K562 (cell line): ENCODE data around the gene TRAF3. TPM values are rescaled to one million over a fixed set of nuclear protein-coding genes. Genes with fewer than 3 reads are reported as not detected.
A peak's percentile ranks its signal among the peaks of the same experiment; 100 is the strongest.

Source experiments
- ATAC-seq: fragments of 200-7000 bp; cut with Tn5 transposase; 3 replicates; pipeline ENCODE4 v1.9.1; 2020; ENCODE audit warnings: moderate library complexity
- BruUV-seq: library from RNA; stranded (reverse); fragments of 400-500 nt; replicated peaks from 2 replicates; lab custom pipeline; 2021; lab: Mats Ljungman, UMichigan
- CTCF ChIA-PET: fragments of 300-600 bp; formaldehyde crosslinking; extraction: SDS; loops from one replicate; lab custom pipeline; 2021; ENCODE audit warnings: low intra/inter-chr PET ratio; lab: Yijun Ruan, JAX
- POLR2A ChIA-PET: fragments of 300-600, 350-650 bp; sonication (Branson Sonifier 250); formaldehyde crosslinking; extraction: SDS; loops from one replicate; lab custom pipeline; 2021; ENCODE audit warnings: antibody characterized with exemption, inconsistent platforms; lab: Yijun Ruan, JAX
- DNase-seq, 4 experiments: peaks; one replicate each; pipeline versions ENCODE4 v3.0.0 to v3.0.0-alpha.2; 2011 to 2018; ENCODE audit warnings: low spot score in 3 of 4, mixed read lengths in 3 of 4; ENCODE audit errors: extremely low read depth in 1 of 4
- FAIRE-seq: peaks from 2 replicates; lab custom pipeline; 2011; peaks lifted over from hg19 to GRCh38; lab: Jason Lieb, UNC
- H2AFZ ChIP-seq: 2 replicates; pipeline ENCODE4 v1.6.0; 2011; ENCODE audit warnings: low read depth, low read length, control low read depth, inconsistent platforms
- H3K27ac ChIP-seq: fragments of 200-600 bp; 3 replicates; pipeline ENCODE4 v1.8.0; 2011; ENCODE audit warnings: low read depth, mild to moderate bottlenecking, control low read depth, inconsistent platforms, low read length, moderate library complexity, mixed read lengths; ENCODE audit errors: extremely low read depth
- H3K27me3 ChIP-seq, 2 experiments: fragments of 300-600 bp in 1 of 2; 2 replicates in 1 of 2; 3 replicates in 1 of 2; pipeline versions ENCODE4 v1.6.0 to v1.8.0; 2011; ENCODE audit warnings: inconsistent platforms in 2 of 2, low read length in 2 of 2, mild to moderate bottlenecking in 1 of 2, mixed read lengths in 1 of 2, moderate library complexity in 1 of 2; ENCODE audit not compliant: control insufficient read depth in 2 of 2, insufficient read depth in 2 of 2
- H3K36me3 ChIP-seq: fragments of 300-600 bp; 3 replicates; pipeline ENCODE4 v1.8.0; 2011; ENCODE audit warnings: mild to moderate bottlenecking, low read length, inconsistent platforms; ENCODE audit not compliant: control insufficient read depth, insufficient read depth
- H3K4me1 ChIP-seq, 2 experiments: fragments of 200-600 bp in 1 of 2; replicated peaks in 1 of 2; 2 replicates in 1 of 2; 3 replicates in 1 of 2; pipeline versions ENCODE4 v1.5.1 to v1.8.0; 2011; ENCODE audit warnings: inconsistent platforms in 2 of 2, low read length in 2 of 2, mild to moderate bottlenecking in 1 of 2, mixed read lengths in 1 of 2, moderate library complexity in 1 of 2; ENCODE audit not compliant: control insufficient read depth in 2 of 2, insufficient read depth in 2 of 2
- H3K4me2 ChIP-seq: 2 replicates; pipeline ENCODE4 v1.6.1; 2011; ENCODE audit warnings: low read length, control low read depth, inconsistent platforms, mixed read lengths; ENCODE audit not compliant: insufficient read depth
- H3K4me3 ChIP-seq: fragments of 200-600 bp; sonication (generic), shearing (Covaris generic); 2 replicates; pipeline ENCODE4 v1.5.1; 2016; ENCODE audit warnings: control low read depth, inconsistent platforms
- H3K79me2 ChIP-seq: fragments of 200-600 bp; 3 replicates; pipeline ENCODE4 v1.8.0; 2011; ENCODE audit warnings: low read length, inconsistent platforms; ENCODE audit not compliant: control insufficient read depth, insufficient read depth
- H3K9ac ChIP-seq, 2 experiments: 2 replicates each; pipeline versions ENCODE4 v1.6.0 to v1.6.1; 2011; ENCODE audit warnings: low read depth in 2 of 2, low read length in 2 of 2, control low read depth in 1 of 2, inconsistent platforms in 1 of 2, mild to moderate bottlenecking in 1 of 2, mixed read lengths in 1 of 2; ENCODE audit not compliant: insufficient read depth in 1 of 2
- H3K9me1 ChIP-seq: one replicate; pipeline ENCODE4 v1.6.0; 2011; ENCODE audit warnings: inconsistent platforms, mild to moderate bottlenecking, low read length, moderate library complexity; ENCODE audit not compliant: control insufficient read depth, insufficient read depth
- H3K9me3 ChIP-seq: replicated peaks from 2 replicates; pipeline ENCODE4 v1.5.1; 2011; ENCODE audit warnings: low read depth, low read length, inconsistent platforms; ENCODE audit not compliant: control insufficient read depth, insufficient read depth
- H4K20me1 ChIP-seq: replicated peaks from 2 replicates; pipeline ENCODE4 v1.6.1; 2011; ENCODE audit warnings: low read length, inconsistent platforms, mixed read lengths; ENCODE audit not compliant: control insufficient read depth, insufficient read depth
- NFIC ChIP-seq: fragments of 450-650 bp; IDR thresholded peaks from 2 replicates; pipeline ENCODE4 v1.6.1; 2017; ENCODE audit warnings: mild to moderate bottlenecking, inconsistent platforms
- WGBS: fragments of 100-300 bp; shearing (Covaris generic); methylation state at CpG from one replicate; pipeline ENCODE4 v1.1.6; 2016; ENCODE audit warnings: low coverage, mixed read lengths; ENCODE audit not compliant: insufficient coverage; ENCODE audit errors: missing lambda C conversion rate; 5-methylcytosine and 5-hydroxymethylcytosine counted together
- in situ Hi-C: fragments of 300-500 bp; cut with MboI; formaldehyde crosslinking; loops from 4 replicates; pipeline ENCODE4 v1.15.0; 2018; ENCODE audit warnings: inconsistent platforms, mixed read lengths
- intact Hi-C: fragments of 100-400 bp; cut with micrococcal nuclease; formaldehyde crosslinking; loops from 2 replicates; pipeline ENCODE4 v1.14.2; 2022
- polyA plus RNA-seq, 8 experiments: library from polyadenylated mRNA; depleted of rRNA in 4 of 8; stranded (reverse) in 5 of 8; unstranded in 3 of 8; fragments of >200 nt; fragmentation: Nextera tagmentation in 2 of 8; fragmentation: Illumina TruSeq in 1 of 8; extraction: Ambion mirVana in 2 of 8; extraction: Trizol in 1 of 8; gene quantifications; 2 replicates each; pipeline versions ENCODE4 v1.2.1 to v1.2.3, GENCODE V29; 2011 to 2014; ENCODE audit warnings: inconsistent platforms in 1 of 8, missing spikeins in 1 of 8
- total RNA-seq, 7 experiments: library from RNA; depleted of rRNA in 6 of 7; stranded (reverse); fragments of >200 nt in 6 of 7; fragmentation: Illumina TruSeq in 2 of 7; extraction: Trizol in 2 of 7; gene quantifications; 2 replicates each; pipeline versions ENCODE4 v1.2.1 to v1.2.3, GENCODE V29; 2011 to 2021; ENCODE audit warnings: low replicate concordance in 1 of 7
- TF ChIP-seq, protein P1 (sequence below): fragments of 450-650 bp; IDR thresholded peaks from 2 replicates; pipeline ENCODE4 v1.7.0; 2016; ENCODE audit warnings: borderline replicate concordance
- TF ChIP-seq, protein P2 (sequence below): sonication (generic); formaldehyde crosslinking; IDR thresholded peaks from 2 replicates; pipeline ENCODE4 v1.8.0; 2022; ENCODE audit warnings: missing genetic modification reagents, mild to moderate bottlenecking, moderate library complexity, borderline replicate concordance
- TF ChIP-seq, protein P3 (sequence below), 2 experiments: fragments of 450-650 bp in 1 of 2; sonication (generic) in 1 of 2; formaldehyde crosslinking in 1 of 2; IDR thresholded peaks; 2 replicates each; pipeline versions ENCODE4 v1.7.1 to v1.9.0; 2016 to 2022; ENCODE audit warnings: inconsistent platforms in 1 of 2, mild to moderate bottlenecking in 1 of 2, missing genetic modification reagents in 1 of 2

TRAF3 gene
- total and polyA plus RNA-seq, 9 of the 15 experiments (the other 6 are each of a cell fraction or from before 2014, with no cell fraction given), result 0.52 to 21.3 (median 9.9) TPM

GRCh38 chr14:102930138-102930752, 153.0 kb downstream of the TRAF3 start (continued):
- TF ChIP-seq, protein P1, sequence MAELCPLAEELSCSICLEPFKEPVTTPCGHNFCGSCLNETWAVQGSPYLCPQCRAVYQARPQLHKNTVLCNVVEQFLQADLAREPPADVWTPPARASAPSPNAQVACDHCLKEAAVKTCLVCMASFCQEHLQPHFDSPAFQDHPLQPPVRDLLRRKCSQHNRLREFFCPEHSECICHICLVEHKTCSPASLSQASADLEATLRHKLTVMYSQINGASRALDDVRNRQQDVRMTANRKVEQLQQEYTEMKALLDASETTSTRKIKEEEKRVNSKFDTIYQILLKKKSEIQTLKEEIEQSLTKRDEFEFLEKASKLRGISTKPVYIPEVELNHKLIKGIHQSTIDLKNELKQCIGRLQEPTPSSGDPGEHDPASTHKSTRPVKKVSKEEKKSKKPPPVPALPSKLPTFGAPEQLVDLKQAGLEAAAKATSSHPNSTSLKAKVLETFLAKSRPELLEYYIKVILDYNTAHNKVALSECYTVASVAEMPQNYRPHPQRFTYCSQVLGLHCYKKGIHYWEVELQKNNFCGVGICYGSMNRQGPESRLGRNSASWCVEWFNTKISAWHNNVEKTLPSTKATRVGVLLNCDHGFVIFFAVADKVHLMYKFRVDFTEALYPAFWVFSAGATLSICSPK, result no peak
- TF ChIP-seq, protein P2, sequence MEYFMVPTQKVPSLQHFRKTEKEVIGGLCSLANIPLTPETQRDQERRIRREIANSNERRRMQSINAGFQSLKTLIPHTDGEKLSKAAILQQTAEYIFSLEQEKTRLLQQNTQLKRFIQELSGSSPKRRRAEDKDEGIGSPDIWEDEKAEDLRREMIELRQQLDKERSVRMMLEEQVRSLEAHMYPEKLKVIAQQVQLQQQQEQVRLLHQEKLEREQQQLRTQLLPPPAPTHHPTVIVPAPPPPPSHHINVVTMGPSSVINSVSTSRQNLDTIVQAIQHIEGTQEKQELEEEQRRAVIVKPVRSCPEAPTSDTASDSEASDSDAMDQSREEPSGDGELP (CRISPR knock-in tag), result no peak

- ChIA-PET POLR2A (no interaction called here), CTCF (no interaction called here)
- Histone ChIP-seq H3K9ac (no peak overlapping the region), H3K36me3 (peaks cover 6% of the 10 kb centered on the region; the same call in 1 of the 3 replicates), H4K20me1 (no peaks in the 10 kb centered on the region), H3K9me3 (no peaks in the 10 kb centered on the region), H3K4me3 (no peak overlapping the region), H3K27ac (no peak overlapping the region), H3K9me1 (no peaks in the 10 kb centered on the region), H3K4me2 (no peak overlapping the region), H3K79me2 (no peaks in the 10 kb centered on the region), H3K4me1 (peaks cover 0 to 21% of the 10 kb centered on the region in 2 experiments; a peak in 3 of 5 replicates), H3K27me3 (no peaks in the 10 kb centered on the region), H2AFZ (no peak overlapping the region)
- DNase-seq, result peak in 1 of 4 experiments; percentile 13
- in situ Hi-C loops, result no loop called here
- ATAC-seq, result no peak; the same call in 2 of the 3 replicates
- WGBS, result 67% methylated on average over 22 of the region's 34 CpGs
- no peak for FAIRE-seq
- no TSS peak for BruUV-seq
- intact Hi-C loops, result no loop called here
- TF ChIP-seq, protein P3, sequence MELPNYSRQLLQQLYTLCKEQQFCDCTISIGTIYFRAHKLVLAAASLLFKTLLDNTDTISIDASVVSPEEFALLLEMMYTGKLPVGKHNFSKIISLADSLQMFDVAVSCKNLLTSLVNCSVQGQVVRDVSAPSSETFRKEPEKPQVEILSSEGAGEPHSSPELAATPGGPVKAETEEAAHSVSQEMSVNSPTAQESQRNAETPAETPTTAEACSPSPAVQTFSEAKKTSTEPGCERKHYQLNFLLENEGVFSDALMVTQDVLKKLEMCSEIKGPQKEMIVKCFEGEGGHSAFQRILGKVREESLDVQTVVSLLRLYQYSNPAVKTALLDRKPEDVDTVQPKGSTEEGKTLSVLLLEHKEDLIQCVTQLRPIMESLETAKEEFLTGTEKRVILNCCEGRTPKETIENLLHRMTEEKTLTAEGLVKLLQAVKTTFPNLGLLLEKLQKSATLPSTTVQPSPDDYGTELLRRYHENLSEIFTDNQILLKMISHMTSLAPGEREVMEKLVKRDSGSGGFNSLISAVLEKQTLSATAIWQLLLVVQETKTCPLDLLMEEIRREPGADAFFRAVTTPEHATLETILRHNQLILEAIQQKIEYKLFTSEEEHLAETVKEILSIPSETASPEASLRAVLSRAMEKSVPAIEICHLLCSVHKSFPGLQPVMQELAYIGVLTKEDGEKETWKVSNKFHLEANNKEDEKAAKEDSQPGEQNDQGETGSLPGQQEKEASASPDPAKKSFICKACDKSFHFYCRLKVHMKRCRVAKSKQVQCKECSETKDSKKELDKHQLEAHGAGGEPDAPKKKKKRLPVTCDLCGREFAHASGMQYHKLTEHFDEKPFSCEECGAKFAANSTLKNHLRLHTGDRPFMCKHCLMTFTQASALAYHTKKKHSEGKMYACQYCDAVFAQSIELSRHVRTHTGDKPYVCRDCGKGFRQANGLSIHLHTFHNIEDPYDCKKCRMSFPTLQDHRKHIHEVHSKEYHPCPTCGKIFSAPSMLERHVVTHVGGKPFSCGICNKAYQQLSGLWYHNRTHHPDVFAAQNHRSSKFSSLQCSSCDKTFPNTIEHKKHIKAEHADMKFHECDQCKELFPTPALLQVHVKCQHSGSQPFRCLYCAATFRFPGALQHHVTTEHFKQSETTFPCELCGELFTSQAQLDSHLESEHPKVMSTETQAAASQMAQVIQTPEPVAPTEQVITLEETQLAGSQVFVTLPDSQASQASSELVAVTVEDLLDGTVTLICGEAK (IDR thresholded peaks at IDR 0.05), result no peak
- TF ChIP-seq, protein P3 (CRISPR knock-in tag; IDR thresholded peaks at IDR 0.05), result no peak
- no peak for TF ChIP-seq NFIC
Measured at GRCh38 chr14:102930753-102931579, 153.7 kb downstream of the TRAF3 start.
